Endothelial cell (in vitro differentiated cells): ENCODE measurements around the gene DUSP9. TPM values are rescaled to one million over a fixed set of nuclear protein-coding genes. Genes with fewer than 3 reads are reported as not detected.

Experiments used
- DNase-seq: peaks from one replicate; pipeline ENCODE4 v3.0.0; 2021; ENCODE audit warnings: low spot score
- H3K27ac Mint-ChIP-seq: one replicate; pipeline ENCODE4 v1.8.0; 2021; ENCODE audit warnings: mixed read lengths, inconsistent platforms; ENCODE audit not compliant: unreplicated experiment
- H3K27me3 Mint-ChIP-seq: one replicate; pipeline ENCODE4 v1.8.0; 2021; ENCODE audit warnings: mild to moderate bottlenecking, moderate library complexity, mixed read lengths, inconsistent platforms; ENCODE audit not compliant: unreplicated experiment
- H3K36me3 Mint-ChIP-seq: one replicate; pipeline ENCODE4 v1.8.0; 2021; ENCODE audit warnings: mild to moderate bottlenecking, low read depth, mixed read lengths, inconsistent platforms; ENCODE audit not compliant: unreplicated experiment
- H3K4me1 Mint-ChIP-seq: one replicate; pipeline ENCODE4 v1.8.0; 2021; ENCODE audit warnings: mild to moderate bottlenecking, mixed read lengths, inconsistent platforms; ENCODE audit not compliant: unreplicated experiment
- H3K4me3 Mint-ChIP-seq: one replicate; pipeline ENCODE4 v1.8.0; 2021; ENCODE audit warnings: mild to moderate bottlenecking, mixed read lengths, inconsistent platforms; ENCODE audit not compliant: unreplicated experiment
- H3K9me3 Mint-ChIP-seq: one replicate; pipeline ENCODE4 v1.8.0; 2021; ENCODE audit warnings: mixed read lengths, inconsistent platforms; ENCODE audit not compliant: unreplicated experiment
- CTCF ChIP-seq: fragments of 200-600 bp; sonication (generic); IDR thresholded peaks from one replicate; pipeline ENCODE4 v1.5.0; 2021; ENCODE audit warnings: antibody characterized with exemption; ENCODE audit not compliant: unreplicated experiment
- long read RNA-seq: library from polyadenylated mRNA; unstranded; transcript quantifications from one replicate; pipeline ENCODE4 v2.0.0, GENCODE V29; 2020; ENCODE audit not compliant: unreplicated experiment
- total RNA-seq: library from RNA; stranded (reverse); fragmentation: NEBNext Ultra II Directional; extraction: Animal tissue kit (Norgen Biotek cat#: 25700); gene quantifications from one replicate; pipeline ENCODE4 v1.2.1, GENCODE V29; 2021; ENCODE audit not compliant: unreplicated experiment

The DUSP9 gene
- not detected for total RNA-seq
- long read RNA-seq: 0 reads

GRCh38 chrX:153646620-153647373, at the start of gene DUSP9:
Gene DUSP9 (plus strand): TSS chrX:153647203. CDS start chrX:153647954, 751 bp downstream.
- Mint-ChIP-seq H3K4me3 (no peak within 1 kb of the TSS), H3K27ac (no peak within 1 kb of the TSS), H3K36me3 (no peaks in the 10 kb centered on the region), H3K9me3 (no peaks in the 10 kb centered on the region), H3K4me1 (no peaks in the 10 kb centered on the region), H3K27me3 (peaks cover 16% of the 10 kb centered on the region)
- TF ChIP-seq CTCF: no peak
- peak; percentile 30 for DNase-seq

- no peak for DNase-seq
- Mint-ChIP-seq H3K9me3 (no peaks in the 10 kb centered on the region), H3K27me3 (peaks cover 2% of the 10 kb centered on the region), H3K4me1 (peaks cover 6% of the 10 kb centered on the region), H3K36me3 (peaks cover 6% of the 10 kb centered on the region), H3K4me3 (peak within 1 kb of the TSS; percentile 89), H3K27ac (no peak within 1 kb of the TSS)
- no peak for TF ChIP-seq CTCF
Observed at GRCh38 chrX:153598541-153599191, 48.3 kb upstream of the DUSP9 start, which contains the start of gene CCNQ. Gene CCNQ (minus strand): TSS chrX:153599139. CDS start chrX:153599073, 66 bp downstream.

GRCh38 chrX:153599192-153600031, 47.6 kb upstream of the DUSP9 start:
- H3K36me3 Mint-ChIP-seq: peaks cover 6% of the 10 kb centered on the region
- H3K9me3 Mint-ChIP-seq: no peaks in the 10 kb centered on the region
- DNase-seq: peak; percentile 80
- H3K4me3 Mint-ChIP-seq: peak overlapping the region; percentile 83
- peaks cover 6% of the 10 kb centered on the region for H3K4me1 Mint-ChIP-seq
- no peak overlapping the region for H3K27ac Mint-ChIP-seq
- H3K27me3 Mint-ChIP-seq: peaks cover 2% of the 10 kb centered on the region
- TF ChIP-seq CTCF: no peak

GRCh38 chrX:153600032-153600373, 47.0 kb upstream of the DUSP9 start:
- H3K4me3 Mint-ChIP-seq: peak overlapping the region; percentile 83
- no peaks in the 10 kb centered on the region for H3K9me3 Mint-ChIP-seq
- no peak for DNase-seq
- no peak overlapping the region for H3K27ac Mint-ChIP-seq
- TF ChIP-seq CTCF: no peak
- H3K36me3 Mint-ChIP-seq: peaks cover 6% of the 10 kb centered on the region
- peaks cover 2% of the 10 kb centered on the region for H3K27me3 Mint-ChIP-seq
- peaks cover 6% of the 10 kb centered on the region for H3K4me1 Mint-ChIP-seq
